SK-N-SH treated with all-trans-retinoic acid at 6 μM for 48 hours (cell line): ENCODE measurements around the gene UPK2.

Experiments used
- ATAC-seq: fragments of 200-7000 bp; cut with Tn5 transposase; 3 replicates; pipeline ENCODE4 v1.9.1; 2020; ENCODE audit warnings: mild to moderate bottlenecking, moderate library complexity
- BACH2 ChIP-seq: fragments of 250-450 bp; sonication (Bioruptor Pico); IDR thresholded peaks from 2 replicates; pipeline ENCODE4 v1.9.0; 2021; ENCODE audit warnings: mild to moderate bottlenecking, borderline replicate concordance
- CREB5 ChIP-seq: fragments of 250-450 bp; sonication (Bioruptor Pico); IDR thresholded peaks from 2 replicates; pipeline ENCODE4 v1.5.1; 2020; ENCODE audit warnings: low read depth, mild to moderate bottlenecking, moderate library complexity
- CSDC2 ChIP-seq: fragments of 250-450 bp; sonication (Bioruptor Pico); IDR thresholded peaks from 2 replicates; pipeline ENCODE4 v1.5.0; 2020; ENCODE audit warnings: mild to moderate bottlenecking, moderate library complexity
- CSRNP3 ChIP-seq: fragments of 250-450 bp; sonication (Bioruptor Pico); IDR thresholded peaks from 2 replicates; pipeline ENCODE4 v1.5.1; 2021; ENCODE audit warnings: mild to moderate bottlenecking, moderate library complexity
- ESRRG ChIP-seq: fragments of 250-450 bp; sonication (Bioruptor Pico); IDR thresholded peaks from 2 replicates; pipeline ENCODE4 v1.6.1; 2021; ENCODE audit warnings: mild to moderate bottlenecking
- GLIS3 ChIP-seq: fragments of 250-450 bp; sonication (Bioruptor Pico); IDR thresholded peaks from 2 replicates; pipeline ENCODE4 v1.5.0; 2020; ENCODE audit warnings: mild to moderate bottlenecking, moderate library complexity
- ISL1 ChIP-seq: fragments of 250-450 bp; sonication (Bioruptor Pico); IDR thresholded peaks from 2 replicates; pipeline ENCODE4 v2.1.2; 2022; ENCODE audit warnings: mild to moderate bottlenecking, moderate library complexity
- OSR1 ChIP-seq: fragments of 250-450 bp; sonication (Bioruptor Pico); IDR thresholded peaks from 2 replicates; pipeline ENCODE4 v1.8.0; 2022; ENCODE audit warnings: moderate library complexity, mild to moderate bottlenecking, inconsistent platforms
- PPARA ChIP-seq: fragments of 250-450 bp; sonication (Bioruptor Pico); IDR thresholded peaks from 2 replicates; pipeline ENCODE4 v1.5.0; 2020; ENCODE audit warnings: mild to moderate bottlenecking, borderline replicate concordance
- RARB ChIP-seq: fragments of 250-450 bp; sonication (Bioruptor Pico); IDR thresholded peaks from 2 replicates; pipeline ENCODE4 v1.8.0; 2021; ENCODE audit warnings: mild to moderate bottlenecking, moderate library complexity
- SNAI2 ChIP-seq: fragments of 250-450 bp; sonication (Bioruptor Pico); IDR thresholded peaks from 2 replicates; pipeline ENCODE4 v1.5.0; 2020; ENCODE audit warnings: mild to moderate bottlenecking, moderate library complexity
- TCF4 ChIP-seq: fragments of 250-450 bp; sonication (Bioruptor Pico); IDR thresholded peaks from 2 replicates; pipeline ENCODE4 v1.8.0; 2021; ENCODE audit warnings: mild to moderate bottlenecking, moderate library complexity, borderline replicate concordance
- TOX ChIP-seq: fragments of 250-450 bp; sonication (Bioruptor Pico); IDR thresholded peaks from 2 replicates; pipeline ENCODE4 v1.8.0; 2021; ENCODE audit warnings: mild to moderate bottlenecking, moderate library complexity, borderline replicate concordance
- ZC3H10 ChIP-seq: fragments of 250-450 bp; sonication (Bioruptor Pico); IDR thresholded peaks from 2 replicates; pipeline ENCODE4 v1.5.1; 2021; ENCODE audit warnings: mild to moderate bottlenecking, moderate library complexity
- ZFP3 ChIP-seq: fragments of 250-450 bp; sonication (Bioruptor Pico); IDR thresholded peaks from 2 replicates; pipeline ENCODE4 v1.5.0; 2020; ENCODE audit warnings: mild to moderate bottlenecking, moderate library complexity
- ZFP30 ChIP-seq: fragments of 450-650 bp; formaldehyde crosslinking; IDR thresholded peaks from 2 replicates; pipeline ENCODE4 v1.5.0; 2022; ENCODE audit warnings: mild to moderate bottlenecking, moderate library complexity
- ZNF565 ChIP-seq: fragments of 450-650 bp; formaldehyde crosslinking; conservative IDR thresholded peaks from 2 replicates; pipeline ENCODE4 v1.5.0; 2020; ENCODE audit warnings: low read depth, mild to moderate bottlenecking, moderate library complexity
- ZNF70 ChIP-seq: fragments of 450-650 bp; formaldehyde crosslinking; IDR thresholded peaks from 2 replicates; pipeline ENCODE4 v1.5.0; 2020; ENCODE audit warnings: mild to moderate bottlenecking, moderate library complexity
- ZNF8 ChIP-seq: fragments of 450-650 bp; formaldehyde crosslinking; IDR thresholded peaks from 2 replicates; pipeline ENCODE4 v1.5.0; 2020; ENCODE audit warnings: mild to moderate bottlenecking, moderate library complexity
- TF ChIP-seq, protein P1 (sequence below): fragments of 250-450 bp; sonication (Bioruptor Pico); IDR thresholded peaks from 2 replicates; pipeline ENCODE4 v1.8.0; 2021; ENCODE audit warnings: low read depth, mild to moderate bottlenecking, moderate library complexity, borderline replicate concordance
- TF ChIP-seq, protein P2 (sequence below): fragments of 250-450 bp; sonication (Bioruptor Pico); IDR thresholded peaks from 2 replicates; pipeline ENCODE4 v1.8.0; 2020; ENCODE audit warnings: mild to moderate bottlenecking, moderate library complexity, borderline replicate concordance
- TF ChIP-seq, protein P3 (sequence below): fragments of 250-450 bp; sonication (Bioruptor Pico); IDR thresholded peaks from 2 replicates; pipeline ENCODE4 v1.5.0; 2020; ENCODE audit warnings: mild to moderate bottlenecking, moderate library complexity

Gene UPK2

DNA sequence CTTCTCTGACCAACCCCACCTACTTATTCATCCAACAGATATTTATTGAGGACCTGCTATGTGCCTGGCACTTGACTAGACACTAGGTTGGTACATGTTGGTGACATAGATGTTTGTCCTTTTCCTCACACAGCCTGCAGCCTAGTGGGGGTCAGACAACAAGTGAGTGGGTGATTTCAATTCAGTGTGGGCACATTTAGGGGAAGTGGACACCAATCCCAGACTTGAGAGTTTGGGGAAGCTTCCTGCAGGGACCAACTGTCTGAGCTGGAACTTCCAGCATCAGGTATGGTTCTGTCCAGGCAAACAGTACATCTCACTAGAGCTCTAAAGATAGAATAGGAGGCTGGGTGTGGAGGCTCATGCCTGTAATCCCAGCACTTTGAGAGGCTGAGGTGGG lies 24.5 kb upstream of the UPK2 start:
- no peak for TF ChIP-seq ZNF70 (CRISPR knock-in tag)
- no peak for TF ChIP-seq CSRNP3
- no peak for TF ChIP-seq RARB (CRISPR knock-in tag)
- no peak for TF ChIP-seq GLIS3 (CRISPR knock-in tag)
- no peak for TF ChIP-seq TOX
- no peak for TF ChIP-seq CREB5
- no peak for TF ChIP-seq ESRRG (CRISPR knock-in tag)
- no peak for TF ChIP-seq CSDC2 (CRISPR knock-in tag)
- no peak for TF ChIP-seq ZNF565
- TF ChIP-seq, protein P1, sequence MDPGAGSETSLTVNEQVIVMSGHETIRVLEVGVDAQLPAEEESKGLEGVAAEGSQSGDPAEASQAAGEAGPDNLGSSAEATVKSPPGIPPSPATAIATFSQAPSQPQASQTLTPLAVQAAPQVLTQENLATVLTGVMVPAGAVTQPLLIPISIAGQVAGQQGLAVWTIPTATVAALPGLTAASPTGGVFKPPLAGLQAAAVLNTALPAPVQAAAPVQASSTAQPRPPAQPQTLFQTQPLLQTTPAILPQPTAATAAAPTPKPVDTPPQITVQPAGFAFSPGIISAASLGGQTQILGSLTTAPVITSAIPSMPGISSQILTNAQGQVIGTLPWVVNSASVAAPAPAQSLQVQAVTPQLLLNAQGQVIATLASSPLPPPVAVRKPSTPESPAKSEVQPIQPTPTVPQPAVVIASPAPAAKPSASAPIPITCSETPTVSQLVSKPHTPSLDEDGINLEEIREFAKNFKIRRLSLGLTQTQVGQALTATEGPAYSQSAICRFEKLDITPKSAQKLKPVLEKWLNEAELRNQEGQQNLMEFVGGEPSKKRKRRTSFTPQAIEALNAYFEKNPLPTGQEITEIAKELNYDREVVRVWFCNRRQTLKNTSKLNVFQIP: no peak
- TF ChIP-seq PPARA (CRISPR knock-in tag): no peak
- TF ChIP-seq ZFP30 (CRISPR knock-in tag): no peak
- TF ChIP-seq, all 23 proteins: peak for 0
- no peak for ATAC-seq

DNA sequence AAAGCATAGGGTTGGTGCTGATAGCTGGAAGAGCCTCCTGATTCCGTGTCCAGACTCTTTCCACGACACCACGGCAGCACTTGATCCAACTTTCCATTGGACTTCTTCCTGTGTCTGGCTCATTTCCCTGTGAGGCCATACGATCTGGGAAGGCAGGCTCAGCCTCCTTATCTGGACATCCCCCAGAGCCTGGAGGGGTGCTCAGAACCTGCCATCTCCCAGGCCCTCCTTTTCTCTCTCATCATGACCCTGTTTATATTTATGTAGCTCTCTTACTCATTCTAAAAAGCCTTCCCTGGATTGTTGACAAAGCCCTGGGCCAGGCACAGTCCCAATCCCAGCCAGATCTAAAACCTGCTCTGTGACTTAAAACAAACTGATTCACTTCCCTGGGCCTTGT lies 22.6 kb upstream of the UPK2 start:
- TF ChIP-seq CSRNP3 (no peak), TOX (no peak), ESRRG (CRISPR knock-in tag) (no peak), PPARA (CRISPR knock-in tag) (no peak), OSR1 (CRISPR knock-in tag) (no peak), RARB (CRISPR knock-in tag) (no peak), ZFP30 (CRISPR knock-in tag) (no peak), GLIS3 (CRISPR knock-in tag) (no peak), CSDC2 (CRISPR knock-in tag) (no peak), TCF4 (no peak), CREB5 (no peak), ZNF565 (no peak), BACH2 (no peak), ISL1 (CRISPR knock-in tag) (no peak)
- TF ChIP-seq, protein P1: no peak
- TF ChIP-seq, protein P2, sequence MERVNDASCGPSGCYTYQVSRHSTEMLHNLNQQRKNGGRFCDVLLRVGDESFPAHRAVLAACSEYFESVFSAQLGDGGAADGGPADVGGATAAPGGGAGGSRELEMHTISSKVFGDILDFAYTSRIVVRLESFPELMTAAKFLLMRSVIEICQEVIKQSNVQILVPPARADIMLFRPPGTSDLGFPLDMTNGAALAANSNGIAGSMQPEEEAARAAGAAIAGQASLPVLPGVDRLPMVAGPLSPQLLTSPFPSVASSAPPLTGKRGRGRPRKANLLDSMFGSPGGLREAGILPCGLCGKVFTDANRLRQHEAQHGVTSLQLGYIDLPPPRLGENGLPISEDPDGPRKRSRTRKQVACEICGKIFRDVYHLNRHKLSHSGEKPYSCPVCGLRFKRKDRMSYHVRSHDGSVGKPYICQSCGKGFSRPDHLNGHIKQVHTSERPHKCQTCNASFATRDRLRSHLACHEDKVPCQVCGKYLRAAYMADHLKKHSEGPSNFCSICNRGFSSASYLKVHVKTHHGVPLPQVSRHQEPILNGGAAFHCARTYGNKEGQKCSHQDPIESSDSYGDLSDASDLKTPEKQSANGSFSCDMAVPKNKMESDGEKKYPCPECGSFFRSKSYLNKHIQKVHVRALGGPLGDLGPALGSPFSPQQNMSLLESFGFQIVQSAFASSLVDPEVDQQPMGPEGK: no peak

GRCh38 chr11:118935376-118935775 lies 20.7 kb upstream of the UPK2 start:
- ATAC-seq: no peak
- no peak for TF ChIP-seq ZNF70 (CRISPR knock-in tag)
- no peak for TF ChIP-seq ZC3H10 (CRISPR knock-in tag)
- no peak for TF ChIP-seq CSDC2 (CRISPR knock-in tag)
- no peak for TF ChIP-seq SNAI2 (CRISPR knock-in tag)
- TF ChIP-seq, protein P3, sequence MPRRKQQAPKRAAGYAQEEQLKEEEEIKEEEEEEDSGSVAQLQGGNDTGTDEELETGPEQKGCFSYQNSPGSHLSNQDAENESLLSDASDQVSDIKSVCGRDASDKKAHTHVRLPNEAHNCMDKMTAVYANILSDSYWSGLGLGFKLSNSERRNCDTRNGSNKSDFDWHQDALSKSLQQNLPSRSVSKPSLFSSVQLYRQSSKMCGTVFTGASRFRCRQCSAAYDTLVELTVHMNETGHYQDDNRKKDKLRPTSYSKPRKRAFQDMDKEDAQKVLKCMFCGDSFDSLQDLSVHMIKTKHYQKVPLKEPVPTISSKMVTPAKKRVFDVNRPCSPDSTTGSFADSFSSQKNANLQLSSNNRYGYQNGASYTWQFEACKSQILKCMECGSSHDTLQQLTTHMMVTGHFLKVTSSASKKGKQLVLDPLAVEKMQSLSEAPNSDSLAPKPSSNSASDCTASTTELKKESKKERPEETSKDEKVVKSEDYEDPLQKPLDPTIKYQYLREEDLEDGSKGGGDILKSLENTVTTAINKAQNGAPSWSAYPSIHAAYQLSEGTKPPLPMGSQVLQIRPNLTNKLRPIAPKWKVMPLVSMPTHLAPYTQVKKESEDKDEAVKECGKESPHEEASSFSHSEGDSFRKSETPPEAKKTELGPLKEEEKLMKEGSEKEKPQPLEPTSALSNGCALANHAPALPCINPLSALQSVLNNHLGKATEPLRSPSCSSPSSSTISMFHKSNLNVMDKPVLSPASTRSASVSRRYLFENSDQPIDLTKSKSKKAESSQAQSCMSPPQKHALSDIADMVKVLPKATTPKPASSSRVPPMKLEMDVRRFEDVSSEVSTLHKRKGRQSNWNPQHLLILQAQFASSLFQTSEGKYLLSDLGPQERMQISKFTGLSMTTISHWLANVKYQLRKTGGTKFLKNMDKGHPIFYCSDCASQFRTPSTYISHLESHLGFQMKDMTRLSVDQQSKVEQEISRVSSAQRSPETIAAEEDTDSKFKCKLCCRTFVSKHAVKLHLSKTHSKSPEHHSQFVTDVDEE (CRISPR knock-in tag): no peak
- no peak for TF ChIP-seq ZNF8 (CRISPR knock-in tag)
- TF ChIP-seq TCF4: no peak
- TF ChIP-seq CREB5: no peak
- no peak for TF ChIP-seq ESRRG (CRISPR knock-in tag)
- no peak for TF ChIP-seq ZFP3 (CRISPR knock-in tag)
- TF ChIP-seq OSR1 (CRISPR knock-in tag): no peak
- no peak for TF ChIP-seq GLIS3 (CRISPR knock-in tag)
- no peak for TF ChIP-seq TOX
- TF ChIP-seq RARB (CRISPR knock-in tag): no peak

More for the DNA sequence above, 22.6 kb upstream of the UPK2 start:
- ATAC-seq: no peak
